GM21529 (cell line): ENCODE measurements around the gene UBC.

ENCODE experiments used
- ATAC-seq: cut with Tn5 transposase; IDR thresholded peaks from one replicate; pipeline ENCODE4 v1.9.1; 2021; ENCODE audit not compliant: unreplicated experiment

The UBC gene

GRCh38 chr12:124866195-124866882 lies 48.1 kb downstream of the UBC start:
- no peak for ATAC-seq

- ATAC-seq = no peak
Observed at GRCh38 chr12:124865728-124866127, 48.7 kb downstream of the UBC start.

- no peak for ATAC-seq
Observed at GRCh38 chr12:124864326-124864752, 50.1 kb downstream of the UBC start.

- peak; percentile 71 for ATAC-seq
Observed at GRCh38 chr12:124863416-124864325, 50.8 kb downstream of the UBC start, which contains the start of gene SCARB1. Gene SCARB1 (minus strand): TSS chr12:124863864. CDS start chr12:124863720, 144 bp downstream.

- ATAC-seq = peak; percentile 31
Observed at GRCh38 chr12:124862768-124863415, 51.6 kb downstream of the UBC start.

GRCh38 chr12:124861898-124862676 lies 52.4 kb downstream of the UBC start:
- peak; percentile 34 for ATAC-seq
